ENCODE measurements around the gene ADPRS.

Gene ADPRS

DNA sequence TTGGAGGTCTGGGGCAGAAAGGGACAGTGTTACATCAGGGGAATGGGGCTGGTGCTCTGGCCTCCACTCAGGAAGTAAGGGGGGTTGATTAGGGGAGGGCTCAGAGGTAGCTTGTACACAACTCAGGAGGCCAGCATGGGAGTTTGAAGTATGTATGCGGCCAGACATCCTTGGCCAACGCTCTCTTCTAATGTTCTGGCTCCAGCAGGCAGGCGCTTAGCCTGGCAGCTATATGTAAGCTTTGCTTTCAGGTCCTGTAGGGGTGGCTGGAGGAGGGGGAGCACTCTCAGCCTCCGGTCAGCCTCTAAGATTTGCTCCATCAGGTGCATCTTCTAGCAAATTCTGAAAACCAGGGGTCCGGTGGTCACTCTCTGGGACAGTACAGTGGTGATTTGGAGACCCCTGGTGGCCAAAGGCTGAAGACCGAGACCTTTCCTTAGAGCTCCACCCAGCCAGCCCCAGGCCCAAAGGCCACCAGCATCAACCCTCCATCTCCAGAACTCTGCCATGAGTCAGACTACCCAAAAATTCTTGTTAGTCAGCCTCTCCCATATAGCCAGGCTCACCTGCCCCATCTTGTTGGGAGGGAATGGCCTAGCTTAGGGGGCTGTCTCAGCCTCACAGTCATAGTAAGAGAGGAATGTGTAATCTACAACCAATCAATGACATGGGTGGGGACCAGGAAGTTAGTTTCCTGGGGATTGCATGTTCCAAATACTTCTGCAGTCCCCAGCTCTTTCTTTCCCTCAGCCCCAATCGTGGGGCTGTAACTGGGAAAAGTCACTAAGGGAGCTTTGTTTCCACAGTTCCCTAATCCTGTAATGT is 46.0 kb downstream of the ADPRS start:
- peak; percentile 81 for DNase-seq

DNA sequence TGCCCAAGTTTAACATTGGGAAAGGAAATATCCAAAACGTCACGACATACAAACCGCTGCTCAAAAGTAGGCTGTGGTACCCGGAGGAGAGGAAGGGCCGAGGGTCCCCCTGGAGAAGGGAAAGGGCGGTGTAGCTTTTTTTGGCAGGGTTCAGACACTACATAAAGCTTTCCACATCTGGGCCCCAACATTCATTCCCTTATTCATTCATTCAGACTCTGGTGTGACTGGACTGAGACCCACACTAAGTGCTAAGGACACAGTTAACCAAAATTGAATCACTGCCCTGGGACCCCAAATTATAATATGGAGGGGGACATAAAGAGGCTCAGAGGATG is 46.6 kb downstream of the ADPRS start:
- no peak for DNase-seq

DNA sequence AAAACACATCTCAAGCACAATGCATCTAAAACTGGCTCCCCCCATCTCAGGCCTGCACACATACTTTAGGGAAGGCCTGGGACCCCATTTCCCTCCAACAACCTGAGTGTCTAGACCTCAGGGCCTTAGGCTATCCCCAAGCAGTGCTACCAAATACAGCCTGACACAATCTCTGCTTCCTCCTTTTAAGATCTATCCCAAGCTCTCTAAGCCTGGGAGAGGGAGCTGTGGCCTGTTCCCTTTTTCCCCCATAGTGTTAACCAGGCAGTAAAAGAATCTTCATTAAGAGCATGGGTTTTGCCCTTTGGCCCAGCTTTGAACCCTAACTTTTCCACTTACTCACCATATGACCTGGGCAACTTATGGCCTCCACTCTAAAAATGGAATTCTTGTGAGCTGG is 47.1 kb downstream of the ADPRS start:
- DNase-seq, result no peak

DNA sequence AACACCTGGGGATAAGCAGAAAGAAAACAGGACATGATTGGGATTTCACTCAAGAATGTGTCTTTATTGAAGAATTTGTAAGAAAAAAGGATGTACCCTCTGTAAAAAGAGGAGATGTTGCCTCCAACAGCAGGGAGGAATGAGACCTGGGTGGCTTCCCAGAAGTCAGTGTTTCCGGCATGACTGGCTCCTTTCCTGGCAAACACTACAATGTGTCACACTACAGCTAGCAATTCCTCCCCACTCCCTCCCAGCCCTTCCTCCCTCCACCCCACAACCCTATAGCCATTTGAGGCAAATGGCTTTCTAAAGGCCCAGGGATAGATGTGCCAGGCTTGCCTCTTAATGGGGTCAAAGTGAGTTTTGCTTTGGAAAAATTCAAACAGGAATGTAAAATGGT is 47.8 kb downstream of the ADPRS start:
- DNase-seq, result no peak

DNA sequence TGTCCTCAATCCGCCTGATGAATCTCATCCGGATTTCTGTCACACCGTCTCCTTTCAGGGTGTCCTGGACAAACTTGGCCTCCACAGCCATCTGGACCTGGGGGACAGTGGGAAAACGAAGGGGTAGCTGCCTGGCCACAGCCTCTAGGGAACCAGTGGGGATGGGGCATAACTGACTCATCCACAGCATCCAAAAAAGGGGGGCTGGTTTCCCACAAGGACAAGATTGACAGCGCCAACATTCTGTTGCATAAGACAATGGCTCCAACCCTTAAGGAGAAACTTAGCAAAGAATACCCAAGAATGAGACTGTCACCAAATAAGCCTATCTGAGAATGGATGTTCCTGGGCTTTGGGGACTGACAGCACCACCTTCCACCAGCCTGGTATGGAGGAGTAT is 48.5 kb downstream of the ADPRS start:
- DNase-seq, result no peak

DNA sequence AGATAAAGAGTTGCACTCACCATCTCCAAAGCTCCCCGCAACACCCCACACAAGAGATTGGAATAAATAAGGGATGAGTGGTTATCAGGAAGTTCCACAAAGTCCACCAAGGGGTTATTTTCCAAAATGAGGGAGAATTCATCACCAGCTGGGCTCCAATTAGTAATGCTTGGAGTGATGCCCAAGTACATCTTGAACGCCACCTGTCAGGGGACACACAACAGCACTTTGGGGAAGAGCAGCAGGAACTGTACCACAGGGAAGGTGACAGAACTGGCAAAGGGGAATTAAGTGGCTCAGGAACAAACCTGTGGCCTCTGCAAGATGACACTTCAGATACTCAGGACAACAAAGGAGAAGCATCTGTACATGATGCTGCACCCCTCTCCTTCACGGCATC is 49.1 kb downstream of the ADPRS start:
- DNase-seq, result no peak

DNA sequence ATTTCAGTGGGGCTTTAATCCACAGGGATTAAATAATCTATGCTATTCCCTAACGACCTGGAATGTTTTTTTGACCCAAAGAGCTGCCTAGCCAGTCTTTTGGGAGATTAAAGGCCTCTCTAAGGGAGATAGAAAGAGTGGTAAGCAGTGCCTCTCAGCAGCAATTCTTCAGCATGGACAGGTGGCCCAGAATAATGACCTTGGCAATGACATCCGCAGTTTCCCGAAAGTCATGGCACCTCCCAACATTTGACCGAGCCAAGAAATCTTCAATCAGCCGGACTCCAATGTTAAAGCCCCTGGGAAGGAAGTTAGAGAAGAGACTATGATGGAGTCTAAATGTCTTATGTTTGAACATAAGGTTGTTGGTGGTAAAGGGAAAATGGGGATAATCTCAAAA is 50.8 kb downstream of the ADPRS start:
- DNase-seq, result no peak

DNA sequence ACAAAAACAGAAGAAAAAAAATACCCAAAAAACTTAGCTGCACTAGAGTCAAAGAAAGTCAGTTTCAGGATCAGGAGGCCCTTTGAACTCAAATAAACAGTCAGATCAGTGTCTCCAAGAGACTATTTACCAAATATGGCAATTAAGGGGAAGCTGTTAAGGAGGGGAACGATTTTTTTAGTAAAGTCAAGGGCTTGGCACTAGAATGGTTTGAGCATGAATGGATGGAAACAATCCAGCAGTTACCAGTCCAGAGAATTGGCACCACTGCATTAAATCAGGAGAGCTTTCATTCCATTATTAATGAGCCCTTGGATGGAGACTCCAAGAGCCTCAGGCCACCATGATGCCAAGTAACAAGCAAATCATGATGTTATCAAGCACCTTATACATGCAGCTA is 53.4 kb downstream of the ADPRS start:
- DNase-seq, result no peak

DNA sequence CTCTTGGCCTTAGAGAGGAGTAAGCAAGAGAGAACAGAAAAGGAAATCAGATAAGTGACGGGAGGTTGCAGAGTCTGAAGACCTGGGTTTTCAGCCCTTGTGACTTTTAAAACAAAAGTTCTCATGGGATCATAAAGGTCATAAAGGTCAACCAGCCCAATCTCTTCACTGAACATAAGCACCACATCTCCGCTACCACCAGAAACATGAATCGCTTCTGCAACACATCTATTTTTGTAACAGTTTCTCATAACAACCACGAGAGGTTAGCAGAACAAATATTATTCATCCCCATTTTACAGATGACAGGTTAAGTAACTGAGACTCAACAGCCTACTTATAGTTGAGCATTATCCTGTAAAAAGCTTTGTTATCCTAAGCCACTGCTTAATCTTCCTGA is 54.7 kb downstream of the ADPRS start:
- DNase-seq, result no peak
